GM18502 (cell line): ENCODE measurements around the gene PPP1R13L.

Experiments
- ATAC-seq: cut with Tn5 transposase; IDR thresholded peaks from one replicate; pipeline ENCODE4 v1.9.1; 2021; ENCODE audit warnings: mild to moderate bottlenecking; ENCODE audit not compliant: unreplicated experiment, poor library complexity

PPP1R13L gene

GRCh38 chr19:45404557-45405434 lies at the start of gene PPP1R13L:
TSS of gene PPP1R13L (minus strand) at chr19:45405069. CDS start at chr19:45398318, 6,751 bp downstream.
- peak; percentile 30 for ATAC-seq

GRCh38 chr19:45451850-45452387 lies 47.0 kb upstream of the PPP1R13L start:
- ATAC-seq = no peak

GRCh38 chr19:45451131-45451849 lies 46.4 kb upstream of the PPP1R13L start:
- peak; percentile 23 for ATAC-seq

GRCh38 chr19:45450012-45450333 lies 45.1 kb upstream of the PPP1R13L start:
- no peak for ATAC-seq

- no peak for ATAC-seq
These were observed 44.0 kb upstream of the PPP1R13L start for GRCh38 chr19:45448887-45449299.

- ATAC-seq = no peak
These were observed 43.5 kb upstream of the PPP1R13L start for GRCh38 chr19:45448425-45448756.

- ATAC-seq = no peak
These were observed 42.1 kb upstream of the PPP1R13L start for GRCh38 chr19:45446944-45447343.

- ATAC-seq = no peak
These were observed 41.4 kb upstream of the PPP1R13L start for GRCh38 chr19:45446295-45446694.

- ATAC-seq = no peak
These were observed 40.3 kb upstream of the PPP1R13L start for GRCh38 chr19:45445139-45445538.

- peak; percentile 40 for ATAC-seq
These were observed 39.6 kb upstream of the PPP1R13L start for GRCh38 chr19:45444318-45445041.

GRCh38 chr19:45443462-45444317 lies 38.8 kb upstream of the PPP1R13L start:
- no peak for ATAC-seq

GRCh38 chr19:45442778-45443461 lies 38.1 kb upstream of the PPP1R13L start:
- ATAC-seq = no peak

GRCh38 chr19:45442408-45442777 lies 37.5 kb upstream of the PPP1R13L start:
- ATAC-seq = no peak

GRCh38 chr19:45440873-45441654 lies 36.2 kb upstream of the PPP1R13L start:
- ATAC-seq = no peak

- no peak for ATAC-seq
These were observed 35.4 kb upstream of the PPP1R13L start for GRCh38 chr19:45440259-45440638.

GRCh38 chr19:45439569-45440258 lies 34.8 kb upstream of the PPP1R13L start:
- peak; percentile 61 for ATAC-seq

- no peak for ATAC-seq
These were observed 34.3 kb upstream of the PPP1R13L start for GRCh38 chr19:45439190-45439568.

- ATAC-seq = no peak
These were observed 32.5 kb upstream of the PPP1R13L start for GRCh38 chr19:45437328-45437727.
